Astrocyte (in vitro differentiated cells and primary cell): ENCODE measurements around the gene EEF2. TPM values are rescaled to one million over a fixed set of nuclear protein-coding genes. Genes with fewer than 3 reads are reported as not detected.

ENCODE experiments used
- DNase-seq: peaks from one replicate; pipeline ENCODE4 v3.0.0-alpha.2; 2010; ENCODE audit warnings: low read depth
- FAIRE-seq: peaks from 2 replicates; lab custom pipeline; 2011; peaks lifted over from hg19 to GRCh38; lab: Jason Lieb, UNC
- H2AFZ ChIP-seq: 2 replicates; pipeline ENCODE4 v1.6.0; 2012; ENCODE audit warnings: low read depth, low read length, inconsistent platforms
- H3K27ac ChIP-seq: 2 replicates; pipeline ENCODE4 v1.5.1; 2011; ENCODE audit warnings: low read depth, low read length, inconsistent platforms
- H3K27me3 ChIP-seq: 2 replicates; pipeline ENCODE4 v1.6.0; 2011; ENCODE audit warnings: low read length, inconsistent platforms; ENCODE audit not compliant: insufficient read depth
- H3K36me3 ChIP-seq: 2 replicates; pipeline ENCODE4 v1.5.1; 2011; ENCODE audit warnings: low read length, inconsistent platforms; ENCODE audit not compliant: insufficient read depth
- H3K4me1 ChIP-seq: 2 replicates; pipeline ENCODE4 v1.5.1; 2011; ENCODE audit warnings: low read length, inconsistent platforms; ENCODE audit not compliant: insufficient read depth
- H3K4me2 ChIP-seq: 2 replicates; pipeline ENCODE4 v1.6.0; 2012; ENCODE audit warnings: low read length, inconsistent platforms
- H3K4me3 ChIP-seq: 2 replicates; pipeline ENCODE4 v1.5.1; 2011; ENCODE audit warnings: low read depth, mild to moderate bottlenecking, low read length, inconsistent platforms; ENCODE audit not compliant: insufficient read depth
- H3K79me2 ChIP-seq: 2 replicates; pipeline ENCODE4 v1.6.0; 2012; ENCODE audit warnings: mild to moderate bottlenecking, low read length, inconsistent platforms; ENCODE audit not compliant: insufficient read depth
- H3K9ac ChIP-seq: 2 replicates; pipeline ENCODE4 v1.6.0; 2012; ENCODE audit warnings: mild to moderate bottlenecking, low read length, inconsistent platforms
- H3K9me3 ChIP-seq: 2 replicates; pipeline ENCODE4 v1.5.1; 2012; ENCODE audit warnings: low read depth, mild to moderate bottlenecking, low read length, inconsistent platforms; ENCODE audit not compliant: insufficient read depth
- H4K20me1 ChIP-seq: 2 replicates; pipeline ENCODE4 v1.6.0; 2012; ENCODE audit warnings: low read length, inconsistent platforms; ENCODE audit not compliant: insufficient read depth
- H3K27ac Mint-ChIP-seq: one replicate; pipeline ENCODE4 v1.8.0; 2021; ENCODE audit warnings: mild to moderate bottlenecking, mixed read lengths; ENCODE audit not compliant: unreplicated experiment
- H3K27me3 Mint-ChIP-seq: one replicate; pipeline ENCODE4 v1.8.0; 2021; ENCODE audit warnings: low read depth, mixed read lengths; ENCODE audit not compliant: unreplicated experiment
- H3K36me3 Mint-ChIP-seq: one replicate; pipeline ENCODE4 v1.8.0; 2021; ENCODE audit warnings: low read depth, mixed read lengths; ENCODE audit not compliant: unreplicated experiment
- H3K4me1 Mint-ChIP-seq: one replicate; pipeline ENCODE4 v1.8.0; 2021; ENCODE audit warnings: low read depth, mixed read lengths; ENCODE audit not compliant: unreplicated experiment
- H3K4me3 Mint-ChIP-seq: one replicate; pipeline ENCODE4 v1.8.0; 2021; ENCODE audit warnings: mild to moderate bottlenecking, moderate library complexity, mixed read lengths; ENCODE audit not compliant: unreplicated experiment
- H3K9me3 Mint-ChIP-seq: one replicate; pipeline ENCODE4 v1.8.0; 2021; ENCODE audit warnings: mild to moderate bottlenecking, mixed read lengths; ENCODE audit not compliant: unreplicated experiment
- CTCF ChIP-seq: IDR thresholded peaks from 2 replicates; pipeline ENCODE4 v1.5.1; 2011; ENCODE audit warnings: low read depth, mild to moderate bottlenecking, inconsistent platforms, low read length, moderate library complexity; ENCODE audit not compliant: insufficient read depth
- EZH2 ChIP-seq: IDR thresholded peaks from 2 replicates; pipeline ENCODE4 v1.6.1; 2012; ENCODE audit warnings: mild to moderate bottlenecking, low read length, inconsistent platforms; ENCODE audit not compliant: insufficient read depth
- total RNA-seq: library from RNA; stranded (reverse); gene quantifications from 2 replicates; pipeline ENCODE4 v1.2.1, GENCODE V29; 2021

The EEF2 gene
- total RNA-seq, 1 donor from 2014 or later, result 2,739 TPM

- H3K79me2 ChIP-seq, result peaks cover 66% of the 10 kb centered on the region
- peaks cover 29% of the 10 kb centered on the region for H3K4me1 Mint-ChIP-seq
- DNase-seq, result no peak
Observed at GRCh38 chr19:3976495-3977241, 8.6 kb downstream of the EEF2 start.

DNA sequence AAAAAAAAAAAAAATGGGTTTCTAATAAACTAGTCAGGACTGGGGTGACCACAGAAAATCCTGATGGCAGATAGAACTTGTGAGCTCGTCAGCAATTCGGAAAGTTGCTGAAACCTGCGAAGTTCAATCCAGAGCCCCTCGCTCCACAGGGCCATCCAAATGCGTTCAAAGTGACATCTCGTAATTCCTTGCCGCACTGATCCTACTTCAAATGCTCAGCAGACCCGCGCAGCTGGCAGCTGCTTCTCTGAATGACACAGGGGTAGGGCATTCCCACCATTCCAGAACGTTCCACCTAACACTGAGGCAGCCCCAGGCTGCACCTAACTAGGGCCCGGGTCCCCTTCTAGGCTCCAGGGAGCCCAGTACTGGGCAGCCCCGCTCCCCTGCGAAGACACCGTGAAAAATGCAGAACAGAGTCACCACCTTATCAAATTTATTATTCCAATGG is 9.6 kb downstream of the EEF2 start:
- Mint-ChIP-seq H3K4me1 (peaks cover 22% of the 10 kb centered on the region), H3K27me3 (no peaks in the 10 kb centered on the region), H3K36me3 (peaks cover 14% of the 10 kb centered on the region), H3K9me3 (no peaks in the 10 kb centered on the region), H3K27ac (peak overlapping the region; percentile 87), H3K4me3 (no peak overlapping the region)
- TF ChIP-seq CTCF, result no peak
- no peak for TF ChIP-seq EZH2
- no peak for DNase-seq
- H3K4me2 ChIP-seq, result no peak overlapping the region
- H3K36me3 ChIP-seq, result peaks cover 50% of the 10 kb centered on the region
- no peak overlapping the region for H3K27ac ChIP-seq
- no peak overlapping the region for H3K4me3 ChIP-seq
- no peaks in the 10 kb centered on the region for H3K27me3 ChIP-seq
- peaks cover 23% of the 10 kb centered on the region for H3K4me1 ChIP-seq
- FAIRE-seq, result no peak
- H4K20me1 ChIP-seq, result peaks cover 73% of the 10 kb centered on the region
- H3K79me2 ChIP-seq, result peaks cover 58% of the 10 kb centered on the region
- H2AFZ ChIP-seq, result no peak overlapping the region
- H3K9ac ChIP-seq, result no peak overlapping the region
- no peaks in the 10 kb centered on the region for H3K9me3 ChIP-seq

More at GRCh38 chr19:3976495-3977241, 8.6 kb downstream of the EEF2 start:
- Histone ChIP-seq H2AFZ (no peak overlapping the region), H3K9me3 (no peaks in the 10 kb centered on the region), H3K36me3 (peaks cover 60% of the 10 kb centered on the region), H3K4me3 (peak overlapping the region; percentile 9), H3K27ac (peak overlapping the region; percentile 10), H3K4me2 (peak overlapping the region; percentile 17), H3K27me3 (no peaks in the 10 kb centered on the region), H4K20me1 (peaks cover 78% of the 10 kb centered on the region), H3K4me1 (peaks cover 26% of the 10 kb centered on the region), H3K9ac (peak overlapping the region; percentile 32)
- no peaks in the 10 kb centered on the region for H3K9me3 Mint-ChIP-seq
- H3K27me3 Mint-ChIP-seq, result no peaks in the 10 kb centered on the region
- FAIRE-seq, result no peak
- TF ChIP-seq CTCF, result no peak
- TF ChIP-seq EZH2, result no peak
- peaks cover 16% of the 10 kb centered on the region for H3K36me3 Mint-ChIP-seq
- H3K4me3 Mint-ChIP-seq, result peak overlapping the region; percentile 57
- peak overlapping the region; percentile 87 for H3K27ac Mint-ChIP-seq

DNA sequence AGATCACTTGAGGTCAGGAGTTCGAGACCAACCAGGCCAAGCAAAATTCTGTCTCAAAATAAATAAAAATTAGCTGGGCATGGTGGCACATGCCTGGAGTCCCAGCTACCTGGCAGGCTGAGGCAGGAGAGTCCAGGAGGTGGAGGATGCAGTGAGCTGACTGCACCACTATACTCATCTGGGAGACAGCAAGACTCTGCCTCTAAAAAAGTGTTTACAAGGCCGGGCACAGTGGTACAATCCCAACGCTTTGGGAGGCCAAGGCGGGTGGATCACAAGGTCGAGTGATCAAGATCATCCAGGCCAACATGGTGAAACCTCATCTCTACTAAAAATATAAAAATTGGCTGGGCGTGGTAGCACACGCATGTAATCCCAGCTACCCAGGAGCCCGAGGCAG is 10.1 kb downstream of the EEF2 start:
- Mint-ChIP-seq H3K27ac (peak overlapping the region; percentile 87), H3K4me1 (peaks cover 22% of the 10 kb centered on the region), H3K4me3 (no peak overlapping the region), H3K36me3 (peaks cover 15% of the 10 kb centered on the region), H3K9me3 (no peaks in the 10 kb centered on the region), H3K27me3 (no peaks in the 10 kb centered on the region)
- FAIRE-seq, result no peak
- DNase-seq, result no peak
- no peak overlapping the region for H3K4me2 ChIP-seq
- H3K9me3 ChIP-seq, result no peaks in the 10 kb centered on the region
- no peak overlapping the region for H3K4me3 ChIP-seq
- no peak overlapping the region for H3K9ac ChIP-seq
- peaks cover 45% of the 10 kb centered on the region for H3K36me3 ChIP-seq
- peaks cover 73% of the 10 kb centered on the region for H4K20me1 ChIP-seq
- no peak overlapping the region for H2AFZ ChIP-seq
- TF ChIP-seq EZH2, result no peak
- no peak for TF ChIP-seq CTCF
- H3K79me2 ChIP-seq, result peaks cover 58% of the 10 kb centered on the region
- H3K27me3 ChIP-seq, result no peaks in the 10 kb centered on the region
- peaks cover 23% of the 10 kb centered on the region for H3K4me1 ChIP-seq
- no peak overlapping the region for H3K27ac ChIP-seq
